ENCODE results near the gene TMEM269. TPM values are rescaled to one million over a fixed set of nuclear protein-coding genes. Genes with fewer than 3 reads are reported as not detected.

Gene TMEM269
- total and polyA plus RNA-seq, 2 experiments from 2014 or later: not detected

- Histone ChIP-seq H3K9ac (no peak overlapping the region), H3K79me2 (ENCODE audit: insufficient read depth) (no peaks in the 10 kb centered on the region), H2AFZ (no peak overlapping the region), H3F3A (ENCODE audit: insufficient read depth) (0 out of 2 replicates have a peak, but pooled peaks cover under 1% of the 10 kb centered on the region), H3K9me3 (ENCODE audit: low read depth) (no peaks in the 10 kb centered on the region), H4K20me1 (ENCODE audit: insufficient read depth) (no peaks in the 10 kb centered on the region), H3K36me3 (ENCODE audit: low read depth) (peaks cover 22% of the 10 kb centered on the region; the same call in 1 of the 2 replicates), H3K27me3 (replicated peaks; ENCODE audit: insufficient read depth) (no peaks in the 10 kb centered on the region), H3K4me1 (ENCODE audit: insufficient read depth) (no peaks in the 10 kb centered on the region), H3K4me2 (ENCODE audit: unreplicated experiment) (no peak overlapping the region), H3K27ac (no peak overlapping the region), H3K4me3 (no peak overlapping the region), H3K9me2 (ENCODE audit: insufficient read depth) (no peaks in the 10 kb centered on the region)
- WGBS, 2 experiments (ENCODE audit: low coverage in 1 of 2, low lambda C conversion rate in 2 of 2, missing lambda C conversion rate in 2 of 2): 72% methylated on average over 7 of the region's 7 CpGs
- DNase-seq: no peak
- in situ Hi-C loops (cut with MboI): no loop called here
- no peak for TF ChIP-seq EZH2 (IDR thresholded peaks at IDR 0.05; ENCODE audit: insufficient read depth, poor library complexity, severe bottlenecking)
- TF ChIP-seq EZH2phosphoT487 (IDR thresholded peaks at IDR 0.05; ENCODE audit: insufficient read depth, low read depth): no peak
These were observed 53.8 kb downstream of the TMEM269 start for GRCh38 chr1:42838482-42839190.

GRCh38 chr1:42841010-42841409 lies 56.2 kb downstream of the TMEM269 start:
- 93 to 94% methylated on average over 3 of the region's 3 CpGs for whole genome bisulfite sequencing, 2 experiments (ENCODE audit: low coverage in 1 of 2, low lambda C conversion rate in 2 of 2, missing lambda C conversion rate in 2 of 2)
- Histone ChIP-seq H3F3A (ENCODE audit: insufficient read depth) (peaks cover 17% of the 10 kb centered on the region), H3K9me3 (ENCODE audit: low read depth) (no peaks in the 10 kb centered on the region), H3K4me2 (ENCODE audit: unreplicated experiment) (no peak overlapping the region), H3K9ac (no peak overlapping the region), H3K9me2 (ENCODE audit: insufficient read depth) (no peaks in the 10 kb centered on the region), H3K4me1 (ENCODE audit: insufficient read depth) (peaks cover 15% of the 10 kb centered on the region), H4K20me1 (ENCODE audit: insufficient read depth) (no peaks in the 10 kb centered on the region), H3K27me3 (replicated peaks; ENCODE audit: insufficient read depth) (no peaks in the 10 kb centered on the region), H3K79me2 (ENCODE audit: insufficient read depth) (no peaks in the 10 kb centered on the region), H3K4me3 (no peak overlapping the region), H2AFZ (no peak overlapping the region), H3K36me3 (ENCODE audit: low read depth) (peaks cover 13% of the 10 kb centered on the region; the same call in 1 of the 2 replicates), H3K27ac (no peak overlapping the region)
- DNase-seq: no peak
- TF ChIP-seq EZH2 (IDR thresholded peaks at IDR 0.05; ENCODE audit: insufficient read depth, poor library complexity, severe bottlenecking): no peak
- TF ChIP-seq EZH2phosphoT487 (IDR thresholded peaks at IDR 0.05; ENCODE audit: insufficient read depth, low read depth): no peak
- in situ Hi-C loops (cut with MboI): no loop called here

- 76 to 83% methylated on average over 2 of the region's 2 CpGs for WGBS, 2 experiments (ENCODE audit: low coverage in 1 of 2, low lambda C conversion rate in 2 of 2, missing lambda C conversion rate in 2 of 2)
- H3K4me2 ChIP-seq (ENCODE audit: unreplicated experiment): no peak overlapping the region
- peaks cover 15% of the 10 kb centered on the region for H3K4me1 ChIP-seq (ENCODE audit: insufficient read depth)
- H3K4me3 ChIP-seq: no peak overlapping the region
- H3K27ac ChIP-seq: no peak overlapping the region
- H3K9ac ChIP-seq: no peak overlapping the region
- H2AFZ ChIP-seq: no peak overlapping the region
- no peaks in the 10 kb centered on the region for H3K9me3 ChIP-seq (ENCODE audit: low read depth)
- H3K79me2 ChIP-seq (ENCODE audit: insufficient read depth): peaks cover under 1% of the 10 kb centered on the region
- no peaks in the 10 kb centered on the region for H3K9me2 ChIP-seq (ENCODE audit: insufficient read depth)
- DNase-seq: no peak
- in situ Hi-C loops (cut with MboI): no loop called here
- peaks cover 17% of the 10 kb centered on the region for H3F3A ChIP-seq (ENCODE audit: insufficient read depth)
- TF ChIP-seq EZH2phosphoT487 (IDR thresholded peaks at IDR 0.05; ENCODE audit: insufficient read depth, low read depth): no peak
- no peak for TF ChIP-seq EZH2 (IDR thresholded peaks at IDR 0.05; ENCODE audit: insufficient read depth, poor library complexity, severe bottlenecking)
- H3K27me3 ChIP-seq (replicated peaks; ENCODE audit: insufficient read depth): no peaks in the 10 kb centered on the region
- no peaks in the 10 kb centered on the region for H4K20me1 ChIP-seq (ENCODE audit: insufficient read depth)
- peaks cover 13% of the 10 kb centered on the region; the same call in 1 of the 2 replicates for H3K36me3 ChIP-seq (ENCODE audit: low read depth)
These were observed 56.8 kb downstream of the TMEM269 start for GRCh38 chr1:42841440-42842147.

- Histone ChIP-seq H3K27ac (peak overlapping the region; percentile 45), H3K27me3 (replicated peaks; ENCODE audit: insufficient read depth) (no peaks in the 10 kb centered on the region), H3K9me3 (ENCODE audit: low read depth) (no peaks in the 10 kb centered on the region), H2AFZ (no peak overlapping the region), H3K9me2 (ENCODE audit: insufficient read depth) (no peaks in the 10 kb centered on the region), H3F3A (ENCODE audit: insufficient read depth) (peaks cover 17% of the 10 kb centered on the region), H3K4me3 (no peak overlapping the region), H3K4me2 (ENCODE audit: unreplicated experiment) (no peak overlapping the region), H4K20me1 (ENCODE audit: insufficient read depth) (no peaks in the 10 kb centered on the region), H3K9ac (no peak overlapping the region), H3K36me3 (ENCODE audit: low read depth) (peaks cover 9% of the 10 kb centered on the region; the same call in 1 of the 2 replicates), H3K4me1 (ENCODE audit: insufficient read depth) (peaks cover 22% of the 10 kb centered on the region), H3K79me2 (ENCODE audit: insufficient read depth) (peaks cover 20% of the 10 kb centered on the region)
- peak; percentile 70 for DNase-seq
- in situ Hi-C loops (cut with MboI): no loop called here
- TF ChIP-seq EZH2 (IDR thresholded peaks at IDR 0.05; ENCODE audit: insufficient read depth, poor library complexity, severe bottlenecking) (no peak), EZH2phosphoT487 (IDR thresholded peaks at IDR 0.05; ENCODE audit: insufficient read depth, low read depth) (no peak)
- WGBS, 2 experiments (ENCODE audit: low coverage in 1 of 2, low lambda C conversion rate in 2 of 2, missing lambda C conversion rate in 2 of 2): 88% methylated on average over 4 of the region's 4 CpGs
These were observed 59.9 kb downstream of the TMEM269 start for GRCh38 chr1:42844592-42845140.
